ENCODE results near the gene NAV2. TPM values are rescaled to one million over a fixed set of nuclear protein-coding genes. Genes with fewer than 3 reads are reported as not detected.

NAV2 gene
- total RNA-seq, 1 experiment from 2014 or later: 2.1 TPM

DNA sequence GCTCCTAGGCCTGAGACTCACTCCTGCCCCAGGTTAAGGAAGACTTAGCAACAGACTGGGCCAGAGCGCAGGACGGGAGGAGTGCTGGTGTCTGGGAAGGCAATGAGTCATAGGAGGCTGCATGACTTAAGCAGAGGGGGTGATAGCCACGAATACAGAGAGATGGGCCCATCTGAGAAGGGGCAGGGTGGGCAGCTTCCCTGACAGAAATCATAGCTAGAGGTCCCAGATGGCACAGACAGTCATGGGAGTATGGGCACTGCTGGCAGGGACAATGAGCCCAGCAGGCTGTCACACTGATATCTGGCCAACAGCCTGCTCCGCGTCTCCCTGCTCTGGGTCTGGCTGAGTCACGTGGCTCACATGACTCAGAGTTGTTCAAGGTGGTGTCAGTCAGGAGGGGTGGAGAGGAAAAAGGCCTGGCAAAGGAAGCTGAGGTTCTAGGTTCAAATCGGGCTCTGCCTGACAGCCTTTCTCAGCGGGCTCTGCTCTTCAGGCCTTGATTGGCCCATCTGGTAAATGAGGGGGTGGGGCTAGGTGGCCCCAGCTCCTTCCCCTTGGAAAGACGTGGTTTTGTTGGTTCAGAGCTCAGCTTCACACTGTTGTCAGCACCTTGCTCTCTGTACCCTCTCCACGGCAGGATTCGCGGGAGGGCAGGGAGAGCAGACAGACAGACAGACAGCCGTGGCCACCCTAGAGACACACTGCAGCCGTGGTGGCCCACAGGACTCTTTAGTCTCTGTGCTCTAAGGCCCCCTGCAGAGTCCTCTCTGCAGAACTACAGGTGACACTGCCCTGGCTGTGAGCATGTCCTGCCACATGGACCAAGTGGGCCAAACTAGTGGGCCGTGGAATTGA is 399.9 kb downstream of the NAV2 start (continued):
- TF ChIP-seq, protein P1, sequence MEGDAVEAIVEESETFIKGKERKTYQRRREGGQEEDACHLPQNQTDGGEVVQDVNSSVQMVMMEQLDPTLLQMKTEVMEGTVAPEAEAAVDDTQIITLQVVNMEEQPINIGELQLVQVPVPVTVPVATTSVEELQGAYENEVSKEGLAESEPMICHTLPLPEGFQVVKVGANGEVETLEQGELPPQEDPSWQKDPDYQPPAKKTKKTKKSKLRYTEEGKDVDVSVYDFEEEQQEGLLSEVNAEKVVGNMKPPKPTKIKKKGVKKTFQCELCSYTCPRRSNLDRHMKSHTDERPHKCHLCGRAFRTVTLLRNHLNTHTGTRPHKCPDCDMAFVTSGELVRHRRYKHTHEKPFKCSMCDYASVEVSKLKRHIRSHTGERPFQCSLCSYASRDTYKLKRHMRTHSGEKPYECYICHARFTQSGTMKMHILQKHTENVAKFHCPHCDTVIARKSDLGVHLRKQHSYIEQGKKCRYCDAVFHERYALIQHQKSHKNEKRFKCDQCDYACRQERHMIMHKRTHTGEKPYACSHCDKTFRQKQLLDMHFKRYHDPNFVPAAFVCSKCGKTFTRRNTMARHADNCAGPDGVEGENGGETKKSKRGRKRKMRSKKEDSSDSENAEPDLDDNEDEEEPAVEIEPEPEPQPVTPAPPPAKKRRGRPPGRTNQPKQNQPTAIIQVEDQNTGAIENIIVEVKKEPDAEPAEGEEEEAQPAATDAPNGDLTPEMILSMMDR (IDR thresholded peaks at IDR 0.05 in 2 of 3, conservative IDR thresholded peaks at IDR 0.05 in 1 of 3; ENCODE audit: borderline replicate concordance in 1 of 3, insufficient read depth in 1 of 3, low read depth in 2 of 3, low read length in 2 of 3): no peak
- TF ChIP-seq EGR1 (IDR thresholded peaks at IDR 0.05; ENCODE audit: low read depth): no peak
- TF ChIP-seq REST (IDR thresholded peaks at IDR 0.05; ENCODE audit: low read depth): no peak
- TF ChIP-seq POLR2A (IDR thresholded peaks at IDR 0.05; ENCODE audit: borderline replicate concordance, extremely low read depth, insufficient read depth, insufficient read length): no peak
- TF ChIP-seq POLR2AphosphoS5 (IDR thresholded peaks at IDR 0.05; ENCODE audit: low read depth, low read length): peak; percentile 29
- TF ChIP-seq CBX3 (IDR thresholded peaks at IDR 0.05; ENCODE audit: low read depth): peak; percentile 77; the same call in 1 of the 2 replicates
- no peak for TF ChIP-seq ELF1 (IDR thresholded peaks at IDR 0.05; ENCODE audit: borderline replicate concordance, low read depth)
- TF ChIP-seq TCF7L2 (IDR thresholded peaks at IDR 0.05; ENCODE audit: borderline replicate concordance, extremely low read depth, insufficient read depth, insufficient read length): peak; percentile 11
- TF ChIP-seq RAD21 (IDR thresholded peaks at IDR 0.05; ENCODE audit: low read depth): no peak

Data from HCT116 (cell line).